CD8-positive, alpha-beta memory T cell (primary cell): ENCODE results near the gene IL18R1. TPM values are rescaled to one million over a fixed set of nuclear protein-coding genes. Genes with fewer than 3 reads are reported as not detected.
"Not testable (repeated sequence)": the region's sequence is repeated elsewhere in the genome, so short reads cannot be mapped to it uniquely, and the experiment has no call there.

Experiments used
- CTCF ChIA-PET: fragments of 350-600 bp; sonication (Branson Sonifier 250); formaldehyde crosslinking; loops from one replicate; lab custom pipeline; 2021; ENCODE audit warnings: antibody characterized with exemption; lab: Charles Lee
- POLR2A ChIA-PET: fragments of 350-600 bp; sonication (Branson Sonifier 250); formaldehyde crosslinking; loops from one replicate; lab custom pipeline; 2021; ENCODE audit warnings: antibody characterized with exemption; lab: Charles Lee
- DNase-seq, 5 donors: peaks; one replicate each; pipeline versions ENCODE4 v3.0.0 to v3.0.0-alpha.2; 2020 to 2022; ENCODE audit warnings: mixed read lengths in 1 of 5
- H3K27ac ChIP-seq: one replicate; pipeline ENCODE4 v1.7.0; 2013; ENCODE audit warnings: low read depth, mild to moderate bottlenecking, low read length, moderate library complexity
- H3K27me3 ChIP-seq: 2 replicates; pipeline ENCODE4 v1.7.0; 2013; ENCODE audit warnings: low read length, mild to moderate bottlenecking; ENCODE audit not compliant: insufficient read depth, poor library complexity, severe bottlenecking
- H3K36me3 ChIP-seq: 2 replicates; pipeline ENCODE4 v1.7.0; 2013; ENCODE audit warnings: mild to moderate bottlenecking, low read length, moderate library complexity; ENCODE audit not compliant: insufficient read depth
- H3K4me1 ChIP-seq: 2 replicates; pipeline ENCODE4 v1.7.0; 2013; ENCODE audit warnings: mild to moderate bottlenecking, low read length, moderate library complexity; ENCODE audit not compliant: insufficient read depth
- H3K4me3 ChIP-seq: 2 replicates; pipeline ENCODE4 v1.7.0; 2013; ENCODE audit warnings: mild to moderate bottlenecking, low read length
- H3K9me3 ChIP-seq: 2 replicates; pipeline ENCODE4 v1.7.0; 2013; ENCODE audit warnings: mild to moderate bottlenecking, low read length
- H3K27ac Mint-ChIP-seq, 8 donors: one replicate each; pipeline ENCODE4 v1.8.0; 2020 to 2021; ENCODE audit warnings: mixed read lengths in 8 of 8, mild to moderate bottlenecking in 6 of 8, inconsistent platforms in 3 of 8, moderate library complexity in 3 of 8
- H3K27me3 Mint-ChIP-seq, 2 donors: one replicate each; pipeline ENCODE4 v1.8.0; 2020 to 2021; ENCODE audit warnings: mixed read lengths in 2 of 2, mild to moderate bottlenecking in 1 of 2, moderate library complexity in 1 of 2
- H3K36me3 Mint-ChIP-seq, 3 donors: one replicate each; pipeline ENCODE4 v1.8.0; 2020 to 2021; ENCODE audit warnings: mixed read lengths in 3 of 3, inconsistent platforms in 1 of 3, mild to moderate bottlenecking in 1 of 3
- H3K4me1 Mint-ChIP-seq, 3 donors: one replicate each; pipeline ENCODE4 v1.8.0; 2020 to 2021; ENCODE audit warnings: mixed read lengths in 3 of 3, inconsistent platforms in 1 of 3, mild to moderate bottlenecking in 1 of 3
- H3K4me3 Mint-ChIP-seq, 7 donors: one replicate each; pipeline ENCODE4 v1.8.0; 2020 to 2021; ENCODE audit warnings: mixed read lengths in 7 of 7, mild to moderate bottlenecking in 6 of 7, moderate library complexity in 4 of 7, inconsistent platforms in 2 of 7
- H3K9me3 Mint-ChIP-seq, 5 donors: one replicate each; pipeline ENCODE4 v1.8.0; 2020 to 2022; ENCODE audit warnings: mixed read lengths in 5 of 5, mild to moderate bottlenecking in 3 of 5, moderate library complexity in 2 of 5, inconsistent platforms in 1 of 5
- polyA plus RNA-seq: library from polyadenylated mRNA; unstranded; fragments of 300-500 nt; fragmentation: Illumina TruSeq; gene quantifications from one replicate; pipeline ENCODE4 v1.2.3, GENCODE V29; 2021
- total RNA-seq, 2 experiments: library from RNA; stranded (reverse); gene quantifications; one replicate each; pipeline ENCODE4 v1.2.3, GENCODE V29; 2021

The IL18R1 gene
- total and polyA plus RNA-seq, 3 experiments from 2014 or later = 17.6 to 20.6 (median 17.9) TPM

DNA sequence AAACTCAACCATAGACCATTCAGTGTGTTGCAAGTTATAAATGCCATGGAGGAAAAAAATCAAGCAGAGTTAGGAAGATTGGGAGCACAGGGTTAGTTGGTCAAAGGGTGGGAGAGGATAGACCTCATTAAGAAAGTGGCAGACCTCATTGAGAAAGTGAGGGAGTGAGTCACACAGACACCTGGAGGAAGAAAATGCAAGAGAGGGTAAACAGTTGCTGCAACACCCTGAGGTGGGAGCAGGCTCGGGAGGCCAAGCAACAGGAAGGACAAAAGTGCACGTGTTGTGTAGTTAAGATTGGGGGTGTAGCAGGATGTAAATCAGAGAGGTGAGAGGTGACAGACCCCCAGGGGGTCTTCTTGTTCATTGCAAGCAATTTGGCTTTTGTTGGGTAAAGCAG is 37.9 kb upstream of the IL18R1 start:
- Mint-ChIP-seq H3K4me3 (no peak overlapping the region), H3K27ac (no peak overlapping the region), H3K27me3 (no peaks in the 10 kb centered on the region), H3K9me3 (no peaks in the 10 kb centered on the region), H3K4me1 (no peaks in the 10 kb centered on the region), H3K36me3 (no peaks in the 10 kb centered on the region)
- no peak for DNase-seq
- Histone ChIP-seq H3K27ac (no peak overlapping the region), H3K27me3 (no peaks in the 10 kb centered on the region), H3K9me3 (no peaks in the 10 kb centered on the region), H3K36me3 (no peaks in the 10 kb centered on the region), H3K4me1 (no peaks in the 10 kb centered on the region), H3K4me3 (no peak overlapping the region)
- ChIA-PET POLR2A (no interaction called here), CTCF (no interaction called here)

DNA sequence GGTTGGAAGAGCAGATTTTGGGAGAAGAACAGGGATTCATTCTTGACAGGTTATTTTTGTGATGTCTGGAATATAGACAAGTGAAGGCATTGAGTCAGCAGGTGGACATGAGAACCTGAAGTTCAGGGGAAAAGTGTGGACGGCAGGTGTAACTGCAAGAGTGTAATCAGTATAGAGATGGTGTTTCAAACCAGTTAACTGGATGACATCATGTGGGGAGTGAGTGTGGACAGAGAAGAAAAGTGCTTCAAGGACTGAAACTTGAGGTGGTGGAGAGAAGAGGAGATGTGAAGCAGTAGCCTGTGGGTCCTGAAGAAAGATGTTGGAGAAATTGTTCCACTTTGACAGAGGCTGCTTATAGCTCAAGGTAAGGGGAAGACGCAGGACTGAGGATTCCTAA is 37.2 kb upstream of the IL18R1 start:
- ChIA-PET CTCF (no interaction called here), POLR2A (no interaction called here)
- Histone ChIP-seq H3K36me3 (no peaks in the 10 kb centered on the region), H3K4me1 (no peaks in the 10 kb centered on the region), H3K9me3 (no peaks in the 10 kb centered on the region), H3K27ac (no peak overlapping the region), H3K4me3 (no peak overlapping the region), H3K27me3 (no peaks in the 10 kb centered on the region)
- Mint-ChIP-seq H3K36me3 (no peaks in the 10 kb centered on the region), H3K4me1 (no peaks in the 10 kb centered on the region), H3K27ac (no peak overlapping the region), H3K27me3 (no peaks in the 10 kb centered on the region), H3K4me3 (no peak overlapping the region), H3K9me3 (no peaks in the 10 kb centered on the region)
- DNase-seq = no peak

DNA sequence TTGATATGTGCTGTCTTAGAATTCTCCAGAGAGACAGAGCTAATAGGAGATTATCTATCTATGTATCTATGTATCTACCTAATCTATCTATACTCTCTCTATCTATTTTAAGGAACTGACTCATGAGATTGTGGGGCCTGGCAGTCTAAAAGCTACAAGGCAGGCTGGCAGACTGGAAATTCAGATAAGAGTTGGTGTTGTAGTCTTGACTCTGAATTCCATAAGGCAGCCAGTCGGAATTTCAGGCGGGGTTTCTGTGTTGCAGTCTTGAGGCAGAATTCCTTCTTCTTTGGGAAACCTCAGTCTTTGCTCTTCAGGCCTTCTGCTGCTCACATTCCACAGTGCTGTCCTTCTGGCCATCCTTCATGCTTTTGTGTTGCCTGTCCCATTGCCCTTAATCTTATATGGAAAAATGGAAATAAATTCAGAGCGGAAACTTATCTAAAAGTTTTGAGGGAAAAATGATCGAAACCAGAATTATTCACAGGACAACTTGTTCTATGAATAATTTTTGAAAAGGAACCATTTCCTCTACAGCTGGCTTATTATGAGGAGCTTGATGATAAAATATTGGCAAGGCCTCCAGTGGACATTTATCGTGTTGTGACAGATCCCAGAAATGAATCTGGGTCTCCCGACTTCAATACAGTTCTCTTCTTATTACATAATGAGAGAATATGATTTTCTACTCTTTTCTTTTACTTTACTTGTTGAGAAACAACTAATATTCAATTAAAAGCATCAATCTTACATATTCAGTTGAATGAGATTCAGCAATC is 33.5 kb upstream of the IL18R1 start:
- no peaks in the 10 kb centered on the region for H3K9me3 Mint-ChIP-seq
- Histone ChIP-seq H3K36me3 (no peaks in the 10 kb centered on the region), H3K4me3 (no peak overlapping the region), H3K27me3 (no peaks in the 10 kb centered on the region), H3K27ac (no peak overlapping the region), H3K4me1 (no peaks in the 10 kb centered on the region), H3K9me3 (no peaks in the 10 kb centered on the region)
- H3K27me3 Mint-ChIP-seq = peaks cover 5 to 9% of the 10 kb centered on the region in 2 donors
- H3K36me3 Mint-ChIP-seq = peaks cover 0 to 5% (median 0%) of the 10 kb centered on the region in 3 donors
- no peaks in the 10 kb centered on the region for H3K4me1 Mint-ChIP-seq
- no peak overlapping the region for H3K4me3 Mint-ChIP-seq
- DNase-seq = no peak
- H3K27ac Mint-ChIP-seq = no peak overlapping the region
- CTCF ChIA-PET = no interaction called here
- POLR2A ChIA-PET = no interaction called here

DNA sequence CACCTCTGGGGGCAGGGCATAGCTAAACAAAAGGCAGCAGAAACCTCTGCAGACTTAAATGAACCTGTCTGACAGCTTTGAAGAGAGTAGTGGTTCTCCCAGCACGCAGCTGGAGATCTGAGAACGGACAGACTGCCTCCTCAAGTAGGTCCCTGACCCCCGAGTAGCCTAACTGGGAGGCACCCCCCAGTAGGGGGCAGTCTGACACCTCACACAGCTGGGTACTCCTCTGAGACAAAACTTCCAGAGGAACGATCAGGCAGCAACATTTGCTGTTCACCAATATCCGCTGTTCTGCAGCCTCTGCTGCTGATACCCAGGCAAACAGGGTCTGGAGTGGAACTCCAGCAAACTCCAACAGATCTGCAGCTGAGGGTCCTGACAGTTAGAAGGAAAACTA is 30.7 kb upstream of the IL18R1 start:
- H3K4me3 Mint-ChIP-seq, H3K9me3 ChIP-seq, H3K4me3 ChIP-seq, POLR2A ChIA-PET, H3K4me1 Mint-ChIP-seq, CTCF ChIA-PET, H3K9me3 Mint-ChIP-seq, H3K4me1 ChIP-seq, H3K36me3 ChIP-seq, H3K27me3 Mint-ChIP-seq, H3K27ac ChIP-seq, H3K27me3 ChIP-seq: not testable (repeated sequence)
- H3K27ac Mint-ChIP-seq = peak overlapping the region in 1 of 8 donors; percentile 39
- H3K36me3 Mint-ChIP-seq = peaks cover 0 to 12% (median 0%) of the 10 kb centered on the region in 3 donors
- peak in 1 of 5 donors; percentile 11 for DNase-seq

DNA sequence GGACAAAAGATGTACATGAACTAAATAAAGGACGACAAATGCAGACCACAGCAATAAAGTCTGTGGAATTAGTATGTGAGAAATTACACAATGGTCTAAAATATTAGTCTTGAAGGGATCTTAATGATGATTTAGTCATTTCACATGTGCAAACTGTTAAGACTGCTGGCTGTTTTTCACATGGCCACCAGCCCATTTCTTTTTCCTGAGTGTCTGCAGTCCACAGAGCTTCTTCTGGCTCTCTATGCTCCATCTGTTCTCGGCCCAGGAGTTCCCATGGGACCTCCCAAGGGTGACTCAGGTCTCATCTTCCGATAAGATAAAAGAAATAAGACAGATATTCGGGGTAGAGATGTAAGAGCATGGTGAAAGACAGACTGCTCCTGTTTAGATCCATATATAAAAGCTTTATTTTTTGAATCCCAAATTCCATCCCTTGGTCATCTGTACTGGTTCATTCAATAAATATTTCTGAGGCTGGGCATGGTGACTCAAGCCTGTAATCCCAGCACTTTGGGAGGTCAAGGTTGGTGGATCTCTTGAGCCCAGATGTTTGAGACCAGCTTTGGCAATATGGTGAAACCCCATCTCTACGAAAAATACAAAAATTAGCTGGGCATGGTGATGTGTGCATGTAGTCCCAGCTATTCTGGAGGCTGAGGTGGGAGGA is 24.1 kb upstream of the IL18R1 start:
- H3K4me1 ChIP-seq = no peaks in the 10 kb centered on the region
- Mint-ChIP-seq H3K36me3 (peaks cover 0 to 20% (median 0%) of the 10 kb centered on the region in 3 donors), H3K27ac (no peak overlapping the region), H3K9me3 (peaks cover 0 to 5% (median 0%) of the 10 kb centered on the region in 5 donors), H3K4me1 (no peaks in the 10 kb centered on the region), H3K4me3 (no peak overlapping the region), H3K27me3 (peaks cover 2 to 6% of the 10 kb centered on the region in 2 donors)
- H3K27ac ChIP-seq = no peak overlapping the region
- H3K4me3 ChIP-seq = no peak overlapping the region
- DNase-seq = no peak
- no peaks in the 10 kb centered on the region for H3K36me3 ChIP-seq
- no peaks in the 10 kb centered on the region for H3K27me3 ChIP-seq
- H3K9me3 ChIP-seq = no peaks in the 10 kb centered on the region
- ChIA-PET POLR2A (interaction anchor here (0.6 kb wide), 1 partner anchor 117 kb away, joined by 8 read pairs; no protein-coding TSS in a partner anchor), CTCF (interaction anchor here (0.8 to 1.2 kb wide), 4 partner anchors 30 to 325 kb away, joined by 3 read pairs; no protein-coding TSS in a partner anchor)

DNA sequence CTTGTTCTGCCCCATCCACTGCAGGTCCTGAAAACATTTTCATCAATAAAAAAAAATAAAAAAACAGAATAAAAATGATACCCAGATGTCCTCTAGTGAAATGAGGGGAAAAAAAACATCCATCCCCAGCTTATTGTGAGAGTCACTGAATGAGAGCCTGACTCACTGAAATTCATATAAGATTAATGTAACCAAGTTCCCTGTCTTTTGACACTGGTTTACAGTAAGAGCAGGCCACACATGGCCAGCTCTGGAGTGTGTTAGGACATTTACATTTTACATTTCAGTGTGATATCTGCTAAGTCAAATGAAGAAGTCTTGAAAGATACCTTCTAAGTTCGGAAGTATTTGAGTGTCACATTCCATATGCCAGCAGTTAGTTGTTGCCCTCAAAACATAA is 21.1 kb upstream of the IL18R1 start:
- H3K4me3 Mint-ChIP-seq = no peak overlapping the region
- no peaks in the 10 kb centered on the region for H3K9me3 ChIP-seq
- H3K4me1 Mint-ChIP-seq = no peaks in the 10 kb centered on the region
- no peak for DNase-seq
- H3K36me3 ChIP-seq = no peaks in the 10 kb centered on the region
- no peak overlapping the region for H3K27ac ChIP-seq
- no peaks in the 10 kb centered on the region for H3K4me1 ChIP-seq
- POLR2A ChIA-PET = no interaction called here
- H3K9me3 Mint-ChIP-seq = peaks cover 0 to 5% (median 0%) of the 10 kb centered on the region in 5 donors
- no peak overlapping the region for H3K27ac Mint-ChIP-seq
- H3K36me3 Mint-ChIP-seq = peaks cover 0 to 14% (median 0%) of the 10 kb centered on the region in 3 donors
- peaks cover 2 to 5% of the 10 kb centered on the region in 2 donors for H3K27me3 Mint-ChIP-seq
- no peaks in the 10 kb centered on the region for H3K27me3 ChIP-seq
- CTCF ChIA-PET = no interaction called here
- H3K4me3 ChIP-seq = no peak overlapping the region

DNA sequence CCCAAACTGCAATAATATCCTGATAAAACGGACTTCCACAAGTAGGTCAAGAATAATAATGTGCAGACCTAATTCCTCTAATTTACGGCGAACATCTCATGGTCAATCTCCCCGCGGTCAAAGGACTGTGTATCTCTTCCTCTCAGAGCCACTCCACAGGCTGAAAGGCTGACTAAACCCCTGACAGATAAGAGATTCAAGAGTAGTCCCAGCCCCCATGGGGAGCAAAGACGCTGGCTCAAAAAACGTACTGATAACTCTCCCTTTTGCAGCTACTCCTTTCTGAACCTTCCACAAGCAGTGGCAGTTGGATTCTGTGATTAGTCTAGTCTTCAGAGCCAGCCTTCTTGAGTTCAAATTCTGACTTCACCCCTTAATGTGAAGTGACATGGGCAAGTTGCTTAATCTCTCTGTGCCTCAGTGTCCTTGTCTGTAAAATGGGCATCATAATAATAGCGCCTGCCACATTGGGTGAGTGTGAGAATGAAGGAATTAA is 19.7 kb upstream of the IL18R1 start:
- no peak overlapping the region for H3K4me3 ChIP-seq
- no peaks in the 10 kb centered on the region for H3K9me3 ChIP-seq
- no peak overlapping the region for H3K27ac ChIP-seq
- Mint-ChIP-seq H3K27ac (peak overlapping the region in 1 of 8 donors; percentile 31), H3K9me3 (peaks cover 0 to under 1% (median 0%) of the 10 kb centered on the region in 5 donors), H3K4me3 (no peak overlapping the region), H3K4me1 (no peaks in the 10 kb centered on the region), H3K36me3 (peaks cover 0 to 14% (median 0%) of the 10 kb centered on the region in 3 donors), H3K27me3 (peaks cover 2 to 5% of the 10 kb centered on the region in 2 donors)
- ChIA-PET CTCF (interaction anchor here (1.8 kb wide), 1 partner anchor 95 kb away, joined by 4 read pairs; no protein-coding TSS in a partner anchor), POLR2A (no interaction called here)
- no peaks in the 10 kb centered on the region for H3K4me1 ChIP-seq
- H3K27me3 ChIP-seq = no peaks in the 10 kb centered on the region
- no peaks in the 10 kb centered on the region for H3K36me3 ChIP-seq
- no peak for DNase-seq

DNA sequence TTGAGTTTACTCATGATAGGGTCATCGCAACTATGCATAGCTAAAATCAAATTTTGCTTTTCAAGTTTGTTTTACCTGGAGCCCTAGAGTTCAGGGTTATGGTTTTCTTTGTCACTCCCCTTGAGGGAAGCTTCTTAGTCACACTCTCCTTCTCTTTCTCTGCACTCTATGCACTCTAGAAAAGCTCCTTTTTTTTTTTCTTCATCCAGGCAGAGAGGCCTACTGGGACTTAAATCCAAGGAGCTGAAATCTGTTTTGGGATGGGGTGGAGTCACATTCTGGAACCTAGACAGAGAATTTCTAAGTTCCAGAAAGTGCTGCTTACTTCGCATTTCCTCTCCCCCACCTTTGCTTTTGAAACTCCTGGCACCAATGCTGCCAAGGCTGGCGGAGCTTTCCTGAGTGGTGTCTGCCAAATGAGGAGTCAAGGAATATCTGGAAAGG is 19.1 kb upstream of the IL18R1 start:
- Histone ChIP-seq H3K4me1 (no peaks in the 10 kb centered on the region), H3K36me3 (no peaks in the 10 kb centered on the region), H3K27me3 (no peaks in the 10 kb centered on the region), H3K27ac (no peak overlapping the region), H3K9me3 (no peaks in the 10 kb centered on the region), H3K4me3 (no peak overlapping the region)
- no peaks in the 10 kb centered on the region for H3K9me3 Mint-ChIP-seq
- CTCF ChIA-PET = interaction anchor here (1.8 kb wide), 1 partner anchor 96 kb away, joined by 4 read pairs; no protein-coding TSS in a partner anchor
- no peaks in the 10 kb centered on the region for H3K4me1 Mint-ChIP-seq
- H3K27me3 Mint-ChIP-seq = peaks cover 2 to 5% of the 10 kb centered on the region in 2 donors
- no peak overlapping the region for H3K4me3 Mint-ChIP-seq
- peaks cover 0 to 14% (median 0%) of the 10 kb centered on the region in 3 donors for H3K36me3 Mint-ChIP-seq
- POLR2A ChIA-PET = no interaction called here
- DNase-seq = no peak
- no peak overlapping the region for H3K27ac Mint-ChIP-seq
